ENCODE data around the gene MAP3K2.

DNA sequence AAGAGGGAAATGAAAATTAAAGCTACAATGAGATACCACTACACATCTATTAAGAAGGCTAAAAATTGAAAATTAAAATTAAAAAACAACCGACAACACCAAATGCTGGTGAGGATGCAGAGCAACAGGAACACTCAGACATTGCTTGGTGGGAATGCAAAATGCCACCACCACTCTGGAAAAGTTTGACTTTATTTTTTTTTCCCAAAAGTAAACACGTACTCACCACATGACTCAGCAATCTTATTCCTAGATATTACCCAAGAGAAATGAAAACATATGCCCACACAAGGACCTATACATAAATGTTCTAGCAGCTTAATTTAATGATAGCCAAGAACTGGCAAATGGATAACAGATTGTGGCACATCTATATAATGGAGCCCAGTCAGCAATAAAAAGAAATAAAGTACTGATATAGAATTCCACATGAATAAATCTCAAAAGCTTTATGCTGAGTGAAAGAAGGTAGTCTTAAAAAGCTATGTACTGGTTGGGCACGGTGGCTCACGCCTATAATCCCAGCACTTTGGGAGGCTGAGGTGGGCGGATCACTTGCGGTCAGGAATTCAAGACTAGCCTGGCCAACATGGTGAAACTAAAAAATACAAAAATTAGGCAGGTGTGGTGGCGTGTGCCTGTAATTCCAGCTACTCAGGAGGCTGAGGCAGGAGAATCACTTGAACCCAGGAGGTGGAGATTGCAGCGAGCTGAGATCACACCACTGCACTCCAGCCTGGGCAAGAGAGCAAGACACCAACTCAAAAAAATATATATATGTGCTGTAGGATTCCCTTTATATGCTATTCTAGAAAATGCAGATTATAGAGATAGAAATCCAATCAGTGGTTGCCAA, 26.2 kb upstream of the MAP3K2 start:
- TF ChIP-seq EZH2 (IDR thresholded peaks at IDR 0.05; ENCODE audit: borderline replicate concordance, insufficient read depth, low read length, poor library complexity, severe bottlenecking): no peak
- TF ChIP-seq, protein P1, sequence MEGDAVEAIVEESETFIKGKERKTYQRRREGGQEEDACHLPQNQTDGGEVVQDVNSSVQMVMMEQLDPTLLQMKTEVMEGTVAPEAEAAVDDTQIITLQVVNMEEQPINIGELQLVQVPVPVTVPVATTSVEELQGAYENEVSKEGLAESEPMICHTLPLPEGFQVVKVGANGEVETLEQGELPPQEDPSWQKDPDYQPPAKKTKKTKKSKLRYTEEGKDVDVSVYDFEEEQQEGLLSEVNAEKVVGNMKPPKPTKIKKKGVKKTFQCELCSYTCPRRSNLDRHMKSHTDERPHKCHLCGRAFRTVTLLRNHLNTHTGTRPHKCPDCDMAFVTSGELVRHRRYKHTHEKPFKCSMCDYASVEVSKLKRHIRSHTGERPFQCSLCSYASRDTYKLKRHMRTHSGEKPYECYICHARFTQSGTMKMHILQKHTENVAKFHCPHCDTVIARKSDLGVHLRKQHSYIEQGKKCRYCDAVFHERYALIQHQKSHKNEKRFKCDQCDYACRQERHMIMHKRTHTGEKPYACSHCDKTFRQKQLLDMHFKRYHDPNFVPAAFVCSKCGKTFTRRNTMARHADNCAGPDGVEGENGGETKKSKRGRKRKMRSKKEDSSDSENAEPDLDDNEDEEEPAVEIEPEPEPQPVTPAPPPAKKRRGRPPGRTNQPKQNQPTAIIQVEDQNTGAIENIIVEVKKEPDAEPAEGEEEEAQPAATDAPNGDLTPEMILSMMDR (IDR thresholded peaks at IDR 0.05; ENCODE audit: poor library complexity, severe bottlenecking): no peak
- no peak for TF ChIP-seq RAD21 (conservative IDR thresholded peaks at IDR 0.05)
- no peak for TF ChIP-seq TAF1 (IDR thresholded peaks at IDR 0.05; ENCODE audit: low read depth)
- no peak for TF ChIP-seq POLR2AphosphoS5 (IDR thresholded peaks at IDR 0.05)
- TF ChIP-seq SMC3 (conservative IDR thresholded peaks at IDR 0.05; ENCODE audit: poor library complexity): no peak
